ENCODE data around the gene GNA14.

DNA sequence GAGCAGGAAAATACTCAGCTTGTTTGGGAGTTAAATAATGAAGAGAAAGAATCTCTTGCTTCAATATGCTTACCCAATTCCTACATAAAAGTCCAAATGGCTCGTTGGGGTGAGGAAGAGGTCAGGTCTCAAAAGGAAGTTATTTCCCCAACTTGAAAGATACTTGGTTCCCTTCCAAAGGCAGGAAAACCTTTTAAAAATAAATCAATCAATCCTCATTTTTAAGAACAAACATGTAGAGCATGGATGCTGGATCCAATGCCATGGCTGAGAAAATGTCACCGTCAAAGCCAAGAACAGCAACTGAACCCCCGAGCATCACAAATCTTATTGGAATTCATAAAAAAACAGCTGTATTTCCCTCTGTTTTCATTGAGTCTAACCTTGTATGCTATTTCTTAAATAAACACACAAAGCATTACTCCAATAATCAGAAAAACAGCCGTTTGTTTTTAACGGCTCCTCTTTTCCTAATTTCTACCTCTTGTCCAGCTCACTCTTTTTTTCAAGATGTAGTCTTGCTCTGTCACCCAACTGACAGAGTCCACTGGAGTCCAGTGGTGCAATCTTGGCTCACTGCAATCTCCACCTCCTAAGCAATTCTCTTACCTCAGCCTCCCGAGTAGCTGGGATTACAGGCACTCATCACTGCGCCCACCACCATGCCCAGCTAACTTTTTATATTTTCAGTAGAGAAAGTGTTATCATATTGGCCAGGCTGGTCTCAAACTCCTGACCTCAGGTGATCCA, 140.7 kb downstream of the GNA14 start:
- TF ChIP-seq CTCF (conservative IDR thresholded peaks at IDR 0.05; ENCODE audit: low read length) = no peak
- TF ChIP-seq EZH2phosphoT487 (IDR thresholded peaks at IDR 0.05; ENCODE audit: borderline replicate concordance, low read depth, low read length) = no peak

All from OCI-LY7 (cell line).